Prostate gland (tissue), 2 donors: ENCODE results near the gene CST9L. TPM values are rescaled to one million over a fixed set of nuclear protein-coding genes. Genes with fewer than 3 reads are reported as not detected.

Experiments
- DNase-seq: peaks from one replicate; pipeline ENCODE4 v3.0.0-alpha.2; 2019; ENCODE audit warnings: low spot score
- H3K27ac ChIP-seq, 2 donors: fragments of 200-600 bp; sonication (generic); 2 replicates each; pipeline ENCODE4 v1.5.1; 2017 to 2019
- H3K27me3 ChIP-seq: fragments of 200-600 bp; sonication (generic); replicated peaks from 2 replicates; pipeline ENCODE4 v1.5.1; 2019; ENCODE audit not compliant: insufficient read depth
- H3K36me3 ChIP-seq, 2 donors: fragments of 200-600 bp; sonication (generic); 1 replicate in 1 of 2; 2 replicates in 1 of 2; pipeline versions ENCODE4 v1.5.1 to v1.8.1; 2017 to 2019
- H3K4me1 ChIP-seq: fragments of 200-600 bp; sonication (generic); replicated peaks from 2 replicates; pipeline ENCODE4 v1.5.1; 2019
- H3K4me3 ChIP-seq, 2 donors: fragments of 200-600 bp; sonication (generic); 2 replicates each; pipeline ENCODE4 v1.5.1; 2017 to 2019
- H3K9me3 ChIP-seq: fragments of 200-600 bp; sonication (generic); 2 replicates; pipeline ENCODE4 v1.5.1; 2017
- CTCF ChIP-seq, 4 experiments: fragments of 200-600 bp in 2 of 4; fragments of 450-650 bp in 2 of 4; sonication (generic) in 2 of 4; IDR thresholded peaks; 1 replicate in 3 of 4; 2 replicates in 1 of 4; pipeline ENCODE4 v1.5.1; 2016 to 2019; ENCODE audit warnings: antibody characterized with exemption in 4 of 4, mild to moderate bottlenecking in 2 of 4, moderate library complexity in 2 of 4
- POLR2A ChIP-seq: fragments of 450-650 bp; IDR thresholded peaks from one replicate; pipeline ENCODE4 v1.6.1; 2016; ENCODE audit warnings: antibody characterized with exemption, mild to moderate bottlenecking
- POLR2AphosphoS5 ChIP-seq: sonication (generic); formaldehyde crosslinking; IDR thresholded peaks from one replicate; pipeline ENCODE4 v1.6.1; 2017; ENCODE audit warnings: antibody characterized with exemption
- WGBS: methylation state at CpG from one replicate; pipeline ENCODE4 v1.1.5; 2018; 5-methylcytosine and 5-hydroxymethylcytosine counted together
- intact Hi-C: fragments of 100-400 bp; cut with DNase I; formaldehyde crosslinking; loops from one replicate; pipeline ENCODE4 v1.14.2; 2022
- total RNA-seq, 2 donors: library from RNA; depleted of rRNA; stranded (reverse); fragments of >200 nt; gene quantifications; one replicate each; pipeline ENCODE4 v1.1.0, GENCODE V29; 2016

CST9L gene
- total RNA-seq, 2 donors from 2014 or later, result 44.0 TPM; not detected in 1

GRCh38 chr20:23547613-23548012 is 20.7 kb downstream of the CST9L start:
- no peaks in the 10 kb centered on the region for H3K4me1 ChIP-seq
- no peaks in the 10 kb centered on the region for H3K27me3 ChIP-seq
- no peak overlapping the region for H3K27ac ChIP-seq
- DNase-seq, result no peak
- H3K36me3 ChIP-seq, result no peaks in the 10 kb centered on the region
- TF ChIP-seq CTCF (IDR thresholded peaks at IDR 0.05) (no peak), POLR2AphosphoS5 (no peak), POLR2A (no peak)
- intact Hi-C loops, result no loop called here
- WGBS, result 90% methylated on average over 5 of the region's 5 CpGs
- H3K9me3 ChIP-seq, result no peaks in the 10 kb centered on the region
- no peak overlapping the region for H3K4me3 ChIP-seq

GRCh38 chr20:23546435-23547144 is 21.7 kb downstream of the CST9L start:
- intact Hi-C loops, result no loop called here
- WGBS, result 68% methylated on average over 12 of the region's 12 CpGs

GRCh38 chr20:23544133-23544532 is 24.2 kb downstream of the CST9L start:
- Histone ChIP-seq H3K4me3 (no peak overlapping the region), H3K27me3 (no peaks in the 10 kb centered on the region), H3K4me1 (no peaks in the 10 kb centered on the region), H3K27ac (no peak overlapping the region), H3K36me3 (no peaks in the 10 kb centered on the region), H3K9me3 (no peaks in the 10 kb centered on the region)
- TF ChIP-seq POLR2AphosphoS5 (no peak), CTCF (IDR thresholded peaks at IDR 0.05) (no peak), POLR2A (no peak)
- 89% methylated on average over 6 of the region's 6 CpGs for WGBS
- intact Hi-C loops, result no loop called here
- no peak for DNase-seq

More at GRCh38 chr20:23546435-23547144, 21.7 kb downstream of the CST9L start:
- Histone ChIP-seq H3K27ac (no peak overlapping the region), H3K36me3 (no peaks in the 10 kb centered on the region), H3K27me3 (no peaks in the 10 kb centered on the region), H3K4me3 (no peak overlapping the region), H3K9me3 (no peaks in the 10 kb centered on the region), H3K4me1 (no peaks in the 10 kb centered on the region)
- TF ChIP-seq POLR2AphosphoS5 (no peak), POLR2A (no peak), CTCF (IDR thresholded peaks at IDR 0.05) (no peak)
- no peak for DNase-seq

- no peaks in the 10 kb centered on the region for H3K27me3 ChIP-seq
- H3K36me3 ChIP-seq, result no peaks in the 10 kb centered on the region
- no peak overlapping the region for H3K27ac ChIP-seq
- intact Hi-C loops, result no loop called here
- H3K9me3 ChIP-seq, result no peaks in the 10 kb centered on the region
- DNase-seq, result no peak
- WGBS, result 55% methylated on average over 5 of the region's 5 CpGs
- H3K4me1 ChIP-seq, result no peaks in the 10 kb centered on the region
- TF ChIP-seq CTCF (IDR thresholded peaks at IDR 0.05) (no peak), POLR2AphosphoS5 (no peak), POLR2A (no peak)
- no peak overlapping the region for H3K4me3 ChIP-seq
Measured at GRCh38 chr20:23542801-23543200, 25.5 kb downstream of the CST9L start.

- intact Hi-C loops, result no loop called here
- TF ChIP-seq POLR2AphosphoS5, result no peak
- TF ChIP-seq CTCF (IDR thresholded peaks at IDR 0.05), result no peak
- no peak for TF ChIP-seq POLR2A
- Histone ChIP-seq H3K4me3 (no peak overlapping the region), H3K27ac (no peak overlapping the region), H3K9me3 (no peaks in the 10 kb centered on the region), H3K36me3 (no peaks in the 10 kb centered on the region), H3K27me3 (no peaks in the 10 kb centered on the region), H3K4me1 (no peaks in the 10 kb centered on the region)
- DNase-seq, result no peak
- WGBS, result 87% methylated on average over 2 of the region's 2 CpGs
Measured at GRCh38 chr20:23541776-23542175, 26.5 kb downstream of the CST9L start.
